ENCODE measurements around the gene FOXP1.

DNA sequence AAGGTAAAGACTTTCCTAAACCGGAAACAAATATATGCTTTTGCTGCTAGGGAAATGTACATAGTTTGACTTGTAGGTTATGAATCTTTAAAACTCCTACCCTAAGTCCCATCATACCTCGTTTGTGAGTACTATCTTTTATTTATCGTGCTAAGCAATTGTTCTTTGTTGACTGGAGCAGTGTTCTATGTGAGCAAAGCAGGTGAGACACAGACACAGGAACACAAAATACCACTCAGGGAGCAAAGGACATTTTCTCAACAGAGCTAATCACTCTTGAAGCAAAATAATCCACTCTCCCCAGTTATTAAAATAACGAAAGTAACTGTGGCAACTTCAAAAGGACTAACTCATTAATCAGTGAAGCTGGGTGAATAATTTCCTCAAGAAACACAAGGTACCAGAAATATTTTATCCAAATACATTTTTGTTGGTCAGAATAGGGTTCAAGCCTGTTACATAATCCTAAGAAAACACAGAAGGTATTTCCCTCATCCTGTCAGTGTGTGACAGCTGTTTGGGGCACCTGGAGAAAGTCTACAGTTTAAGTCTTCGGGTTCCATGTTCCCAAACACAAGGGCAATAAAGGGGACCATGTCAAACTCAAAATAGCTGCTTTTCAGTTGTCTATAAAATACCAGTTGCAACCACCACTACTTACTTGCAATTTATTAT, 407.7 kb downstream of the FOXP1 start:
- TF ChIP-seq CTBP1 (IDR thresholded peaks at IDR 0.05; ENCODE audit: borderline replicate concordance) (no peak), ELF4 (IDR thresholded peaks at IDR 0.05) (no peak), FOXM1 (IDR thresholded peaks at IDR 0.05; ENCODE audit: borderline replicate concordance) (no peak), BHLHE40 (IDR thresholded peaks at IDR 0.05; ENCODE audit: borderline replicate concordance) (no peak), FOXK2 (IDR thresholded peaks at IDR 0.05) (no peak), TARDBP (IDR thresholded peaks at IDR 0.05) (no peak), SP1 (IDR thresholded peaks at IDR 0.05) (no peak), FOXA1 (IDR thresholded peaks at IDR 0.05) (no peak), NFRKB (IDR thresholded peaks at IDR 0.05) (no peak), ZNF384 (IDR thresholded peaks at IDR 0.05) (no peak), LEF1 (IDR thresholded peaks at IDR 0.05; ENCODE audit: borderline replicate concordance) (no peak), L3MBTL2 (conservative IDR thresholded peaks at IDR 0.05) (no peak), ARNT (IDR thresholded peaks at IDR 0.05) (no peak)
- TF ChIP-seq, protein P1, sequence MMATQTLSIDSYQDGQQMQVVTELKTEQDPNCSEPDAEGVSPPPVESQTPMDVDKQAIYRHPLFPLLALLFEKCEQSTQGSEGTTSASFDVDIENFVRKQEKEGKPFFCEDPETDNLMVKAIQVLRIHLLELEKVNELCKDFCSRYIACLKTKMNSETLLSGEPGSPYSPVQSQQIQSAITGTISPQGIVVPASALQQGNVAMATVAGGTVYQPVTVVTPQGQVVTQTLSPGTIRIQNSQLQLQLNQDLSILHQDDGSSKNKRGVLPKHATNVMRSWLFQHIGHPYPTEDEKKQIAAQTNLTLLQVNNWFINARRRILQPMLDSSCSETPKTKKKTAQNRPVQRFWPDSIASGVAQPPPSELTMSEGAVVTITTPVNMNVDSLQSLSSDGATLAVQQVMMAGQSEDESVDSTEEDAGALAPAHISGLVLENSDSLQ (IDR thresholded peaks at IDR 0.05), result no peak

Data from HEK293T (cell line).